Renal pelvis (tissue), 12 donors: ENCODE measurements around the gene BCL11B. TPM values are rescaled to one million over a fixed set of nuclear protein-coding genes. Genes with fewer than 3 reads are reported as not detected.
A peak's percentile ranks its signal among the peaks of the same experiment; 100 is the strongest.

Source experiments
- DNase-seq: peaks from one replicate; pipeline ENCODE4 v3.0.0-alpha.2; 2013
- long read RNA-seq, 16 experiments: transcript quantifications; one replicate each; lab custom pipeline, GENCODE V29; 2026
- polyA plus RNA-seq, 3 donors: library from polyadenylated mRNA; unstranded; fragments of 120-200 nt; gene quantifications; one replicate each; pipeline ENCODE4 v1.2.1, GENCODE V29; 2013; ENCODE audit not compliant: insufficient read length in 3 of 3

Gene BCL11B
- polyA plus RNA-seq: 1 to 10 TPM; 2.4 to 3.0 (median 2.6) TPM
- long read RNA-seq, donor 1: 0 reads
- long read RNA-seq, donor 2: 0 reads
- long read RNA-seq, donor 3: 0 reads
- long read RNA-seq, donor 4: 0 reads
- long read RNA-seq, donor 5: 0 reads
- long read RNA-seq, donor 6: 0 reads
- long read RNA-seq, donor 7: 0 reads
- long read RNA-seq, donor 8: 0 reads
- long read RNA-seq, donor 9: 0 reads
- long read RNA-seq, donor 10: 0 reads
- long read RNA-seq, donor 11: 0 reads
- long read RNA-seq, donor 12, full-length matches to known transcripts: 1 of 1 reads
- long read RNA-seq, donor 12, partial matches to known transcripts: 0 of 1 reads
- long read RNA-seq, donor 12, other reads (novel, unspliced or antisense): 0 of 1 reads
- long read RNA-seq, donor 13: 0 reads
- long read RNA-seq, donor 14: 0 reads
- long read RNA-seq, donor 15: 0 reads
- long read RNA-seq, donor 16: 0 reads

DNA sequence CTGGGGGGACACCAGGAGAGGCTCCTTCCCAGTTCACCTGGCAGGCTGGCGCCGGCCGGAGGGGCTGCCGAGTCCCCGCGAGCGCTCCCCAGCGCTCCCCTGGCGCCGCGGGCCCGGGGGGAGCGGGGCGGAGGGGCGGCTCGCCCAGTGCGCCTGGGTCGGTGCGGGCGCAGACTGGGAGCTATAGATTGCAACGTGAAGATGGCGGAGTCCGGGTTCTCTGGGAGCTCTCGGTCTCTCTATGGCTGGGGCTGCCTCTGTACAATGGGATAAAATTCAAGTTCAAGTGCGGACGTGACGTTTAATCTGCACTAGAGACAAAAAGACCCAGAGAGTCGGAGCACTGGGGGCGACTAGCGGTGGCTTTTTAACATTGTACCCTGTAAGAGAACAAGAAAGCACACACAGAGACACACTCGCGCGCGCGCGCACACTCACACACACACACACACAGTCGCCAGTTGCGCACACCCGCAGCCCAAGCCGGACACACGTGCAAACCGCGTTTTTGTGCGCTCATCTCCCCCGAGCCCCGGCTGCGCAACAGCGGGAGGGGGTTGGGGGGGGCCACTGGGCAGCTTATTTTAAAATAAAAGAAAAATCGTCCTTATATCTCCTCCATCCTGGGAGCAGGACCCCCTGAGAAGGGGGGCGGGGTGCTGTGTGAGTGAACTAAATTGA lies at the start of gene BCL11B:
BCL11B (minus strand) TSS at position 247 of the 681 bp plus-strand sequence. CDS start 979 bp downstream, outside the sequence.
- peak; percentile 93 for DNase-seq

DNA sequence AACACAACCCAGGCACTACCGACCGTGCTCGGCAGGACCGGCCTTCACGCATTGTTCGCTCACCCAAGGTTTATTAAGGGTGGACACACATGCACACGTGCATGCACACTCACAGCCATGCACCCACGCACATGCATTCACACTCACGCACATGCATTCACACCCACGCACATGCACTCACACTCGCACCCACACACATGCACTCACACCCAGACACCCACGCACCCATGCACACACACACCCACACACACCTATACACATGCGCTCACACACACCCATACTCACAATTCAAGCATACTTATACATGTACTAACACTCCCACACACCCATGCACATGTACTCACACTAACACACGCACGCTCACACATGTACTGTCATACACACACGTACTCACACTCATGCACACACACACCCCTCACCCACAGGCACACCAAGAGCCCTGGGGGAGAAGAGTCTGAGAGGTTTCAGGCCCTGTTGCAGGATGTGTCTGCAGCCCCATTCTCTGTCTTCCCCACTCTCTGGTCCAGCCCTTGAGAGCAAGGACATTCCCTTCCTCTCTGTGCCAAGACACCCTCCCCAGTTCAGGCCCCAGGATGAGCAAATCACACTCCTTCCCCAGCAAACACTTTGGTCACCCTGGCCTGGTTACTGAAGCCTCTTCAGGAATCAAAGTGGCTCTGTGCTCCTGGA lies 49.4 kb upstream of the BCL11B start:
- DNase-seq: no peak

DNA sequence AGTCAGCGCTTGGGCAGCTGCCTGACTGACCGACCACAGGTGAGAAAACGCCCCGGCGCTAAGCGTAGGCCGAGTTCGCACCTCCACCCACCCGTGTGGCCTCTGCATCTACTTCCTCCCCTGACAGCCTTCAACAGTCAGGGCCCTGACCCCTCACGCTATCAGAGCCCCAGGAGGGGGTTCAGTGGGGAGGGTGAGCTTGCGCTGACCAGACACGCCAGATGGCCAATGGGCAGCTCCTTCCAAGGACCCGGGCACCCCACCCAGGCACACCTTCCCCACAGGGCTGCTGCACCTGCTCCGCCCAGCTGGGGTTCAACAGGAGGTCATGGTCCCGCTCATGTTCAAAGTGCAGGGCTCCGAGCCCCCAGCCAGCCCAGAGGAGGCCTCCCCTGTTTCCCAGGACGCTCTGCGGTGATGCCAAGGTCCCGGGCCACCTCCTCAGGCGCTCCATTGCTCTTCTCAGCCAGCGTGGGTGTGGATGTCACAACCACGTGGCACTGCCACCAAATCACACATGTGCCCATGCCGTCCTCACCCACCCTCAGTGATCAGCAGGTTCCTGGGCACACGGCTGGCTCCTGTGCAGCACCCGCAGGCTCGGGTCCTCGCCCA lies 48.7 kb upstream of the BCL11B start:
- no peak for DNase-seq

DNA sequence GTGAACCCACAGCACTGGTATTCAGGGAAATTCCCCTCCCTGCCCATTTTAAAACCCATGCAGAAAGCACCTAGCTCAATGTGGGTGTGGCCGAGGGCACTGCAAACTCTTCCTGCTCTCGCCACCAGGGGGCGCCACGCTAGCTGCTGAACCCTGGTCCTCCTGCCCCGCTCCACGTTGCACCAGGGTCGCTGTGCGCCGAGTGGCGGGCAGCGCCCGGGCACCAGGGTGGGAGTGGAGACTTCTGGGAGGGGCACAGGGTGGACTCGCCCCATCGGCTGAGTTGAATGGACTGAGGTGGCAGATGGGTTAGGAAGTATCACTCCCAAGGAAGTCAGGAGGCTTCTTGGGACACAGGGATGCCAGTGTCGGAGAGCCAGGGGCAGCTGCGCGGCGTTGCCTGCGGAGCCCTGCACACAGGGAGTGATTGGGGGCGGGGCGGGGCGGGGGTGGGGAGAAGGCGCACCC lies 48.1 kb upstream of the BCL11B start:
- peak; percentile 35 for DNase-seq

DNA sequence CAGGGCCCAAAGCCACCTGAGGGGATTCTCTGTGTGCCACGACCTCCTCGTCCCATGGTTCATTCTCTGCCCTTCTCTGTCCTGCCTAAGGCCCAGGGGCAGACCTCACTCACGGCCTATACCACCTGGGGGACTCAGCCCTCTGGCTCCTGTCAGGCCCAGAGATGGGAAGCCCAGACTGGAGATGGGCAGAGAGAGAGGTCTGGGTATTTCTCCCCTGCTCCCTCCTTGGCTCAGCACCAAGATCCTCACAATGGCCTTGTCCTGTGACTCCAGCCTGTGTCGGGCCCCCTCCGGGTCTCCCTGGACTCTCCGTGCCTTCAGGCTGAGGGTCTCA lies 46.9 kb upstream of the BCL11B start:
- DNase-seq: no peak

DNA sequence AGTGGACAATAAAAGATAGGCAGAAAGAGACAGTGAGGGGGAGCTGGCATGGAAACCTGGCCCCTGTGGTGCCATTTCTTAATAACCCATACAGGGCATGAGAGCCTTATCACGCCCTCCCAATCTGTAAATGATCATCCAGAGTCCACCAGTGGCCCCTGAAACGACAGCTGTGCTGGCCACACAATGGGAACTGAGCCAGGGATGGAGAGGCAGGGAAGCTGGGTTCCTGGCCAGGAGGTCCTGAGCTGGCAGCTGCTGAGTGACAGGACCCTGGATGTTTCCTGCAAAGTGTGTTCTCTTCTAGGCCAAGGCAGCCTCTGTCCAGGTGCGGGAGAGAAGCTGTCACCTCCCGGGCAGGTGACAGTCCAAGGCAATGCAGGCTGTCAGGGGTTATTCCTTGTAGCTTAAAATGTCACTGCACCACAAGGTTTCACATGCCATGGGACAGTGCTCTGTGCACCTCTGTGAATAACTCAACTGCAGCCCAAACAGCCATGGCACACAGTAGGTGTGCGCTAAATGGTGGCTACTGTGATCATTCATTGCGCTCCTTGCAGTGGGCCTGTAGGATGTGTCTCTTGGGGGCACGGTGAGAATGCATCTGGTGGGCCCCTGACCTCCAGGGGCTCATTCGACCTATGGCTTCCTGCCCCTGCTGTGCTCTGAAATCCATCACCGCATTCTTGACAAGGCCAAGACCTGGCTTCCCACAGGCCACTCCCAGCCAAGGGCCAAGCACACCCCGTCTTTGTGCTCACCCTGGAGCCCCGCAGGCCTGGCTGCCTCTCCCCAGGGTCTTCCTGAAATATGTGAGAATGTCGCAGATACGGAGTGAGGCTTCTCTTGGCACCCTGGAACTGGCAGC lies 46.3 kb upstream of the BCL11B start:
- DNase-seq: no peak

DNA sequence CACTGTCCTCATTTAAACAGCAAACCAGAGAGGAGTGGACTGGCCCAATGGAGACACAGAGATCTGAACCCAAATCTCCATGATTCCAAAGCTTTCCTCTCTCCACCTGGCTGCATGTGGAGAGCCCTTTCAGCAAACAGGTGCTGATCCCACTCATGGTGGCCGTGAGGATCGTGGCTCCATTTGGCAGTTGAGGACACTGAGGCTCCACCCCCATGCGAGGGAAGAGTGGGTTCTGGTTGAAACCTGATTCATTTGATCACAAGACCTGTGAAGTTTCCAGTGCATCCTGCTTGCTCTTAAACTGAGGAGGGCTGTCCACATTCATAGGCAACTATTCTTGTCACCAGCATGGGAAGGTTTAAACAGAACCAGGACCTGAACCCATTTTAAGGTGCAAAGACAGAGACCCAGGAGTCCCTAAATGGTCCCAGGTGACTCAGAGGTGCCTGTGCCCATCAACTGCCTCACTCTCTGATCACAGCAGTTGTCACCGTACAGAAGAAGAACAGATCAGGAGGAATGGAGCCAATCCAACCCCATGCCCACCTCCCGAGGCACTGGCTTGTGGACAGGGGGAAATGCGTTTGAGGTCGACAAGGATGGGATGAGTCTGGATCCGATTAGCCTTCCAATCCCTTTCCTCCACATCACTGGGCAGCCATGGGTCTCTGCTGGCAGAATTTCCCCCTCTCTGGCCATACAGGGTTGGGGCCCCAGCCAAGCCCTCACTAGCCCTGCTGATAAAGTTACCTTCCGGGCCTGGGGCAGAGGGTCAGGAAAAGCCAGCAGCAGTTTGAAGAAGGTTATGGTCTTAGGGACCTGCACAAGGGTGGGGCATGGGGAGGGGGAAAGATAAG lies 45.5 kb upstream of the BCL11B start:
- DNase-seq: no peak

DNA sequence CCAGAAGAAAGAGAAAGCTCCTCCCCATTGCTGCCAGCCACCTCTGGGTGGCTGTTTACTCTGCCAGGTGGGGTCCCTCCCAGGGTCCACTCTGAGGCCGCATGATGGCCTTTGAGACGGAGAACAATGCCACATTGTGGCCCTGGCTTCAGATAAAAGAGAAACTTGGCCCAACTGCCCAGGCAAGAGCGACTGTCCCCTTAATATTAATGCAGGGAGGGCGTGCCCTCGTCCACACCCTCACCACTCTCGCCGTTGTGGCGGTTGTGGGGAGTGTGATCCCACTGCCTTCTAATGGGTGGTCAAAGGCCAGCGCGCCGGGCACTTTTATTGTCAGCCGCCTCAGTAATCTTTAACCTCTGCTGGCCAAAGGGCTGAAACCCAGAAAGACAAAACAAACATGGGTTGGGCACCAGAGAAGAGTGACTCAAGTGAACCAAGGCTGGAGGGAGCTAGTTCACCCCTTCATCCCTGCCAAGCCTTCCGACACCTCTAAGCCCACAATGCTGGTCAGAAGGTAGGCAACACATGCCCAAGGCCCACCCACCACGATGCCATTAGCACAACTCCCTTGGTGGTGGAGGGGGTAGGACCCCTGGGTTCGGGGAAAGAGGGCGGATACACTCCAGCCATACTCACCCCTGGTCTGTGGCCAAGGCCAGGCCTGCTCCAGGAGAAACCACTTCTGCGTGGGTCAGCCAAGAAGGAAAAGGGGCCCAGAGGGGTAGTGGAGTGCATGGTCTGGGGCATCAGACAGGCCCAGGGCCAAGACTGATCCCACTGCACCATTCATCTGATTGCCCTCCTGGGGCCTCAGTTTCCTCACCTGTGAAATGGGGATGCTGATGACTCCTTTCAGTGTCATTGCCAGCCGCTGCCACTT lies 44.5 kb upstream of the BCL11B start:
- no peak for DNase-seq

DNA sequence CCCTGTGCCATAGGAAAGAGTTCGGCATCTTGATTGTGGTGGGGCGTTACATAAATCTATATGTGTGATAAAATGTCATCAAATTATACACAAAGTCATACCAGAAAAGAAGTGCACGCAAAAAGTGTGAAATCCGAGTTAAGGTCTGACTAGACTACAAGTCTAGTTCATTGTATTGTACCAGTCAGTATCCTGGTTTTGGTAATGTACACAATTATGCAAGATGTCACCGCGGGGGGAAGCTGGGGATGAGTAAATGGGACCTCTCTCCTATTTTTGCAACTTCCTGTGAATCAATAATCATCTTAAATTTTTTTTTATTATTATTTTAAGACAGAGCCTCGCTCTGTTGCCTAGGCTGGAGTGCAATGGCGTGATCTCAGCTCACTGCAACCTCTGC lies 43.2 kb upstream of the BCL11B start:
- no peak for DNase-seq

DNA sequence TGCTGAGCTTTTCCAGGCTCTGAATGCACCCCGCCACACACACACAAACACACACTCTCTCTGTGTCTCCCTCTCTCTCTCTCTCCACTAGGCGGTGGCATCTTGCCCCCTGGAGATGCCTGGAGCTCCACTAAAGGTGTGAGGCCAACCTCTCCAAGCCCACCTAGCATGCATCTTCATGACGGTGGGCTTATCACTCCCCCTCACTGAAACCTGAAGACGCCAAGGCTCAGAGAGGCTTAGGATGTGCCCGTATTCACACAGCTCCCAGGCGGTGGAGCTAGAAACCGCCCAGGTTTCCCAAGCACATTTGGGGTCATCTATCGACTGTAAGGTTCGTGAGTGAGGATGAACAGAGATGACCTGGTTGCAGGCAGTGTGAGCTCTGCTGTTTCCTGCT lies 42.6 kb upstream of the BCL11B start:
- DNase-seq: no peak

DNA sequence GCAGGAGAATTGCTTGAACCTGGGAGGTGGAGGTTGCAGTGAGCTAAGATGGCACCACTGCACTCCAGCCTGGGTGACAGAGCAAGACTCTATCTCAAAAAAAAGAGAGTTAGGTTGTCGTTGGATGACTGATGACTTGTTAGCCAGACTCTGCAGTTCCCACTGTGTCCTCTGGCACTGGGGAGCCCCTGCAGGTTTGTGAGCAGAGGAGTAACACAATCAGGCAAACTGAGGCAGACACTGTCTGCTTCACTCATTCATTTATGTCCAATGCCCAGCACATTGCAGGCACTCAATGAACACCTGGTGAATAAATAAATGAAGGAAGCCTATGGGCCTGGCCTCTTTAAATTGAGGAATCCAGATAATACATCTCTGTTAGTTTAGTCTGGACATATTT lies 41.2 kb upstream of the BCL11B start:
- no peak for DNase-seq

DNA sequence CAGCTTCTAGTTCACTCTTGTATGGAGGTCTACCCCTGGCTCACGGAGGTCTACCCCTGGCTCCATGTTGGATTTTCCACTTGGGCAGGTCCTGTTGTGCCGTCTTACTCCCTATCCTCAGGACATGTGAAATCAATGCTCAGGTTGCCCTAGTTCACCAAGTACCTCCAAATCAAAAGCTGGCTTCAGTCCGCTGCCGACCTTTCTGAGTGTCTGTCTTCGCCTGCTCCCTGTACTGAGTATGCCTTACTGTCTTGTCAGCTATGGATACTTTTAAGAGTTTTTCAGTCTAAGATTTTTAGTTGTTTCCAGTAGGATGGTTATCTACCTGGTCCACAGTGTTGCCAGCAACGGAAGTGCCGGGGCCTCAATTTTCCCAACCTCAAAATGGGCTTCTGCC lies 40.1 kb upstream of the BCL11B start:
- DNase-seq: no peak

DNA sequence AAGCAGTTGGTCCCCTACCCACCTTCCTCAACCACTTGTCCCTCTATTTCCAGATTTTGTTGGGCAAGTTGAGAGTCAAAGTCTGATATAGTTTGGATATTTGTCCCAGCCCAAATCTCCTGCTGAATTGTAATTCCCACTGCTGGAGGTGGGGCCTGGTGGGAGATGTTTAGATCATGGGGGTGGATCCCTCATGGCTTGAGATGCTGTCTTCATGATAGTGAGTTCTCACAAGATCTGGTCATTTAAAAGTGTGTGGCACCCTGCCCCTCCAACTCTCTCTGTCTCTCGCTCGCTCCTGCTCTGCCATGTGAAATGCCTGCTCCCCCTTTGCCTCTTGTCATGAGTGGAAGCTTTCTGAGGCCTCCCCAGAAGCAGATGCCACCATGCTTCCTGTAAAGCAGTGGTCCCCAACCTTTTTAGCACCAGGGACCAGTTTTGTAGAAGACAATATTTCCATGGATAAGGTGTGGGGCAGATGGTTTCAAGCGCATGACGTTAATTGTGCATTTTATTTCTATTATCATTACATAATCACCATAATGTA lies 37.3 kb upstream of the BCL11B start:
- no peak for DNase-seq

DNA sequence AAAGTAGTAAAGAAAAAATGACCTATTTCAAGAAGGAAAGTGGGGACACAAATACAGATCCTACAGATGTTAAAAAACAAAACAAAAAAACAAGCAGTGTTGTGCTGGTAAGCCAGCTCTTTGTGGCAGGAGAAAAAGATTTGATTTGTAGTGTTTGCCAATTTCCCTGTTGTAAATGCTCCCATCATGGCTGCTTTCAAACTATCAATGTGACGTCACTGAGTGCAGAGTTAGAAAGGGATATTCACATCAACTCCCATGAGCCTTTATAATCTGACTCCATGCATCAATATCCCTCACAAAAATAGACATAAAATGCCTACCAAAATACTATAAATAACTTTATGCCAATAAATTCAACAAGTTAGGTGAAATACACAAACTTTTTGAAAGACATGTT lies 32.2 kb upstream of the BCL11B start:
- no peak for DNase-seq

DNA sequence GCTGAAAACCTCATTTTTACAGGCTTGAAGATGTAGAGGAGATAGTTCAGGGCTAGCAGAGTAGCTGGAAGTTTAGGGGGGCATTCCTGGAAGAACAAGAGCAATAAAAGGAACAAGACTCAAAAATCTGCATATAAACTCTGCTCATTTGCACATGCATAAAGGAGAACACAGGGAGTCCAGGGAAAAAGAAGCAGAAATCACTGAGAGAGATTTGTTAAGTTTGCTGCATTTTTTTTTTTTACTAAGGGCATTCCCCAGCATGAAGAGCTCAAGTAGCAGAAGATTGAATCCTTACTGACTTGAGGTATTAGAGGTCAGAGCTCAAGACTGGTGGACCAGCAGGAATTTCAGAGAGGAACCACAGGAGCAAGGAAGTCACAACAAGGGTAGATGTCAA lies 28.2 kb upstream of the BCL11B start:
- no peak for DNase-seq

DNA sequence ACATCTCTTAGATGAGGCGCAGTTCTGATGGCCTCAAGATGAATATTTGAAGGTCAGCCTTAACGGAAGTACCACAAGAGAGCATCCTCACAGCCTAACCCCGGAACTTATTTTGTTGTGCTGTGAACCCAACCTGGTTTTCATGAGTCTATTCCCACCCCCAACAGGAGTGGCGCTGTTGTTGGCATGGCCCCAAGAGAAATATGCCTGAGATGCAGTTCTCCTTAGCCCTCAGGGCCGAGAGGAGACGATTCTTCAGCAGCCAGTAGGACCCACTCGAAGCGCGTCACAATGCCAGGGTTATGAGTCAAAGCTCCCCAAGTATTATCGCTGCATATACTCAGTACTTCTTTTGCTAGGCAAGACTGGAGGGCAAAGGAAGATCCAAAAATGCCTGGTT lies 24.5 kb upstream of the BCL11B start:
- no peak for DNase-seq

DNA sequence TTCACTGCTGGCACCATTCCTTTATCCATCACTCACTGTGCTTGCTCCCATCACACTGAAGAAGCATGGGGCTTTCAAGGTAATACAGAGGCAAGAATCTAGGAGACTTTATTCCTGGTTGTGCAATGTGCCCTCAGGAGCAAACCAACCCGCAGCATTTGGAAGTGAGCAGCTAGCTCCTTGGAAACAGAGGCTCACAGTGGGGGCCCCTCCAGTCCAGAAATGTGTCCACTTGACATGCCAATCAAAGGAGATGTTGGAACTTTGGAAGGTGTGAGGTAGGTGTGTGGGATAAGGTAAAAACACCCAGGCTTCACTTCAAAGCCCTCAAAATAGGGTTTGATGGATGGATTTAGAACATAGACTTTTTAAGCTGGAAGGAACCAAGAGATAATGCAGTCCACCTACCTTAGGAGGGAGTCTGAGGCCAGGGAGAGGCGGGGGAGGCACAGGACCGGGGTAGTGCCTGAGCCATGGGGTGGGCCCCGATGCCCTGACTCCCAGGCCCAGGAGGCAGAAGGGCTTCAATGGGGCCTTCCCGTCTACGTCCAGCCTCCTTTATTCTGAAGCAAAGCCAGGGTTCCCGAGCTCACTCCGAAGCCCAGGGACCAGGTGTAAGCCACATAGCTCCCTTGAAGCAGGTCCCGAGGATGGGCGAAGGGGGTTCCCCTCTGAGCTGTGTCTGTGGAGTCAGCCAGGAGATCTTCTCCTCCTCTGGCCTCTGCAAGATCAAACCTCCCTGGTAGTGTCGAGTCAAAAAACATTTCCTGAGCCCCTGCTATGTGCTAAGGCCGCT lies 17.6 kb upstream of the BCL11B start:
- no peak for DNase-seq

DNA sequence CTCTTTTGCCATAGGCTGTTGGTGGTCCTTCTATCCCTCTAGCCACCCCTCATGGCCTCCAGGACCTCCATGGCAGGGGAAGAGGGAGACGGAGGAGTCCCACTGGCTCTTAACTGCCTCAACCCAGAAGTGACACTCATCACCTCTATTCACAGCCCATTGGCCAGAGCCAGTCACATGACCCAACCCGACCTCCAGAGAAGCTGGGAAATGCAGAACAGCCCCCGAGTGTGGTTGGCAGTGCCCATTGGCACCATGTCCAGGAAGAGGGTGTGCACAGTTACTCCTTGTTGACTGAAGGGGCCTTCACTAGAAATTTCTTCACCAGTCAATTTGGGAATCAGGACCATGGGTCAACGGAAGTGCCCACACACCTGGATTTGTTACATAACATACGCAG lies 17.0 kb upstream of the BCL11B start:
- DNase-seq: no peak
